ENCODE data around the gene IFITM1. TPM values are rescaled to one million over a fixed set of nuclear protein-coding genes. Genes with fewer than 3 reads are reported as not detected.
A peak's percentile ranks its signal among the peaks of the same experiment; 100 is the strongest.

Gene IFITM1
- total and polyA plus RNA-seq, 4 donors, result 12.6 to 113 (median 66.7) TPM

GRCh38 chr11:280706-281485 lies 32.9 kb upstream of the IFITM1 start:
- Histone ChIP-seq H3K27me3 (ENCODE audit: control insufficient read depth in 4 of 4, insufficient read depth in 4 of 4, low read length in 3 of 4) (no peaks in the 10 kb centered on the region), H3K27ac (ENCODE audit: low read depth in 1 of 2, low read length in 2 of 2) (peak overlapping the region in 1 of 2 donors; percentile 72), H3K9me3 (ENCODE audit: control insufficient read depth in 4 of 4, low read length in 3 of 4) (no peaks in the 10 kb centered on the region), H3K4me1 (ENCODE audit: control insufficient read depth in 4 of 4, insufficient read depth in 4 of 4, low read length in 3 of 4) (peaks cover 12 to 43% (median 30%) of the 10 kb centered on the region in 4 donors), H3K4me3 (ENCODE audit: low read depth in 1 of 3, low read length in 3 of 3) (peak overlapping the region; percentile 23 to 56 (median 25)), H3K9ac (ENCODE audit: low read depth in 1 of 2, low read length in 2 of 2) (no peak overlapping the region), H3K36me3 (ENCODE audit: control insufficient read depth in 4 of 4, insufficient read depth in 3 of 4, low read depth in 1 of 4, low read length in 3 of 4) (no peaks in the 10 kb centered on the region)
- WGBS, result 37% methylated on average over 79 of the region's 79 CpGs
- no peak for DNase-seq (ENCODE audit: low spot score)
- no peak for TF ChIP-seq ZBTB33 (IDR thresholded peaks at IDR 0.05)
- TF ChIP-seq HNF4G (IDR thresholded peaks at IDR 0.05), result no peak
- TF ChIP-seq, protein P1, sequence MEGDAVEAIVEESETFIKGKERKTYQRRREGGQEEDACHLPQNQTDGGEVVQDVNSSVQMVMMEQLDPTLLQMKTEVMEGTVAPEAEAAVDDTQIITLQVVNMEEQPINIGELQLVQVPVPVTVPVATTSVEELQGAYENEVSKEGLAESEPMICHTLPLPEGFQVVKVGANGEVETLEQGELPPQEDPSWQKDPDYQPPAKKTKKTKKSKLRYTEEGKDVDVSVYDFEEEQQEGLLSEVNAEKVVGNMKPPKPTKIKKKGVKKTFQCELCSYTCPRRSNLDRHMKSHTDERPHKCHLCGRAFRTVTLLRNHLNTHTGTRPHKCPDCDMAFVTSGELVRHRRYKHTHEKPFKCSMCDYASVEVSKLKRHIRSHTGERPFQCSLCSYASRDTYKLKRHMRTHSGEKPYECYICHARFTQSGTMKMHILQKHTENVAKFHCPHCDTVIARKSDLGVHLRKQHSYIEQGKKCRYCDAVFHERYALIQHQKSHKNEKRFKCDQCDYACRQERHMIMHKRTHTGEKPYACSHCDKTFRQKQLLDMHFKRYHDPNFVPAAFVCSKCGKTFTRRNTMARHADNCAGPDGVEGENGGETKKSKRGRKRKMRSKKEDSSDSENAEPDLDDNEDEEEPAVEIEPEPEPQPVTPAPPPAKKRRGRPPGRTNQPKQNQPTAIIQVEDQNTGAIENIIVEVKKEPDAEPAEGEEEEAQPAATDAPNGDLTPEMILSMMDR (IDR thresholded peaks at IDR 0.05; ENCODE audit: low read depth, low read length, missing input control), result no peak

GRCh38 chr11:281486-282161 lies 32.2 kb upstream of the IFITM1 start:
- WGBS, result 65% methylated on average over 26 of the region's 26 CpGs
- no peak for DNase-seq (ENCODE audit: low spot score)

More at GRCh38 chr11:281486-282161, 32.2 kb upstream of the IFITM1 start:
- Histone ChIP-seq H3K4me1 (ENCODE audit: control insufficient read depth in 4 of 4, insufficient read depth in 4 of 4, low read length in 3 of 4) (peaks cover 12 to 43% (median 30%) of the 10 kb centered on the region in 4 donors), H3K9me3 (ENCODE audit: control insufficient read depth in 4 of 4, low read length in 3 of 4) (no peaks in the 10 kb centered on the region), H3K36me3 (ENCODE audit: control insufficient read depth in 4 of 4, insufficient read depth in 3 of 4, low read depth in 1 of 4, low read length in 3 of 4) (no peaks in the 10 kb centered on the region), H3K27ac (ENCODE audit: low read depth in 1 of 2, low read length in 2 of 2) (no peak overlapping the region), H3K9ac (ENCODE audit: low read depth in 1 of 2, low read length in 2 of 2) (no peak overlapping the region), H3K4me3 (ENCODE audit: low read depth in 1 of 3, low read length in 3 of 3) (no peak overlapping the region), H3K27me3 (ENCODE audit: control insufficient read depth in 4 of 4, insufficient read depth in 4 of 4, low read length in 3 of 4) (no peaks in the 10 kb centered on the region)
- TF ChIP-seq FOXA2 (IDR thresholded peaks at IDR 0.05) (no peak), RXRA (IDR thresholded peaks at IDR 0.05) (no peak), NR2F2 (IDR thresholded peaks at IDR 0.05) (no peak), TAF1 (conservative IDR thresholded peaks at IDR 0.05) (no peak), ATF3 (IDR thresholded peaks at IDR 0.05) (no peak), REST (IDR thresholded peaks at IDR 0.05) (no peak), RAD21 (IDR thresholded peaks at IDR 0.05) (no peak), EGR1 (IDR thresholded peaks at IDR 0.05; ENCODE audit: low read depth in 2 of 2) (no peak), HNF4G (IDR thresholded peaks at IDR 0.05) (no peak), FOXA1 (IDR thresholded peaks at IDR 0.05) (no peak), GABPA (IDR thresholded peaks at IDR 0.05 in 1 of 2, conservative IDR thresholded peaks at IDR 0.05 in 1 of 2) (no peak)
